Ishikawa (cell line): ENCODE measurements around the gene MGLL.

Source experiments
- CEBPB ChIP-seq: IDR thresholded peaks from 2 replicates; pipeline ENCODE4 v1.6.1; 2012
- CREB1 ChIP-seq: IDR thresholded peaks from 2 replicates; pipeline ENCODE4 v1.6.1; 2012; ENCODE audit warnings: low read depth
- EGR1 ChIP-seq: IDR thresholded peaks from 2 replicates; pipeline ENCODE4 v1.6.1; 2012
- EP300 ChIP-seq: IDR thresholded peaks from 2 replicates; pipeline ENCODE4 v1.6.1; 2012; ENCODE audit warnings: borderline replicate concordance
- FOXM1 ChIP-seq: IDR thresholded peaks from 2 replicates; pipeline ENCODE4 v1.6.1; 2012; ENCODE audit warnings: low read depth, borderline replicate concordance
- MAX ChIP-seq: IDR thresholded peaks from 2 replicates; pipeline ENCODE4 v1.6.1; 2012
- NFIC ChIP-seq: IDR thresholded peaks from 2 replicates; pipeline ENCODE4 v1.6.1; 2012
- RAD21 ChIP-seq: IDR thresholded peaks from 2 replicates; pipeline ENCODE4 v1.6.1; 2012; ENCODE audit warnings: low read depth
- REST ChIP-seq: IDR thresholded peaks from 2 replicates; pipeline ENCODE4 v1.6.1; 2012; ENCODE audit warnings: low read depth, mild to moderate bottlenecking
- TAF1 ChIP-seq: IDR thresholded peaks from 2 replicates; pipeline ENCODE4 v1.6.1; 2012; ENCODE audit warnings: low read depth, mild to moderate bottlenecking
- TCF12 ChIP-seq: IDR thresholded peaks from 2 replicates; pipeline ENCODE4 v1.6.1; 2012; ENCODE audit warnings: low read depth
- TEAD4 ChIP-seq: IDR thresholded peaks from 2 replicates; pipeline ENCODE4 v1.6.1; 2012
- USF1 ChIP-seq: IDR thresholded peaks from 2 replicates; pipeline ENCODE4 v1.6.1; 2012
- YY1 ChIP-seq: IDR thresholded peaks from 2 replicates; pipeline ENCODE4 v1.6.1; 2012; ENCODE audit warnings: low read depth
- ZBTB7A ChIP-seq: IDR thresholded peaks from 2 replicates; pipeline ENCODE4 v1.6.1; 2012; ENCODE audit warnings: low read depth

MGLL gene

GRCh38 chr3:127824151-127824825 lies 2.0 kb upstream of the MGLL start:
- TF ChIP-seq REST (no peak), ZBTB7A (no peak), TEAD4 (no peak), USF1 (no peak), CREB1 (no peak), RAD21 (no peak), FOXM1 (no peak)

GRCh38 chr3:127823426-127823857 lies 1.1 kb upstream of the MGLL start:
- TF ChIP-seq EGR1 (no peak), NFIC (no peak), YY1 (no peak), EP300 (no peak), RAD21 (no peak), TAF1 (no peak), USF1 (no peak), REST (no peak), CREB1 (no peak), FOXM1 (no peak), MAX (no peak), TCF12 (no peak), CEBPB (no peak), TEAD4 (no peak), ZBTB7A (no peak)

- TF ChIP-seq EGR1 (no peak), YY1 (no peak), TCF12 (no peak), MAX (no peak), RAD21 (no peak), ZBTB7A (no peak), USF1 (no peak), TAF1 (no peak), CREB1 (no peak)
Observed at GRCh38 chr3:127822682-127823425, 539 bp upstream of the MGLL start.

- TF ChIP-seq MAX (no peak), EGR1 (no peak), REST (no peak), USF1 (no peak), YY1 (no peak), EP300 (no peak), ZBTB7A (no peak)
Observed at GRCh38 chr3:127821394-127821793, 921 bp downstream of the MGLL start.
